Measurements from ENCODE around the gene SLC35A3. TPM values are rescaled to one million over a fixed set of nuclear protein-coding genes. Genes with fewer than 3 reads are reported as not detected.

Gene SLC35A3
- total RNA-seq, 1 experiment from 2014 or later, result 46.5 TPM

- ATAC-seq, result no peak
- BruUV-seq (replicated peaks), result no TSS peak
Measured at GRCh38 chr1:99943223-99943794, 26.5 kb upstream of the SLC35A3 start.

GRCh38 chr1:99944192-99944591 lies 25.6 kb upstream of the SLC35A3 start:
- Histone ChIP-seq H3K36me3 (ENCODE audit: low read depth, low read length) (no peaks in the 10 kb centered on the region), H2AFZ (ENCODE audit: low read length) (no peak overlapping the region), H3K4me3 (ENCODE audit: low read length) (no peak overlapping the region), H3K27me3 (ENCODE audit: low read length) (no peaks in the 10 kb centered on the region), H3K9me3 (ENCODE audit: low read length) (no peaks in the 10 kb centered on the region), H4K20me1 (ENCODE audit: low read length) (no peaks in the 10 kb centered on the region), H3K9me2 (replicated peaks; ENCODE audit: low read length) (no peaks in the 10 kb centered on the region), H3K79me2 (ENCODE audit: low read length) (no peaks in the 10 kb centered on the region), H3K27ac (ENCODE audit: low read length) (no peak overlapping the region), H3K9ac (ENCODE audit: low read length) (no peak overlapping the region), H3K4me1 (ENCODE audit: insufficient read depth, low read length) (no peaks in the 10 kb centered on the region), H3K4me2 (ENCODE audit: low read length) (no peak overlapping the region), H3F3A (ENCODE audit: low read length, unreplicated experiment) (no peaks in the 10 kb centered on the region)
- intact Hi-C loops (cut with micrococcal nuclease), result no loop called here
- BruUV-seq (replicated peaks), result no TSS peak
- CTCF ChIA-PET, result no interaction called here
- POLR2A ChIA-PET (ENCODE audit: unreplicated experiment), result no interaction called here
- DNase-seq (no peak), ATAC-seq (no peak)
- no peak for TF ChIP-seq EZH2 (IDR thresholded peaks at IDR 0.05; ENCODE audit: low read length, unreplicated experiment)
- TF ChIP-seq EZH2phosphoT487 (IDR thresholded peaks at IDR 0.05; ENCODE audit: borderline replicate concordance, low read length), result no peak
- no peak for TF ChIP-seq CTCF (conservative IDR thresholded peaks at IDR 0.05; ENCODE audit: low read depth, low read length)

More at GRCh38 chr1:99943223-99943794, 26.5 kb upstream of the SLC35A3 start:
- DNase-seq, result peak; percentile 13
- Histone ChIP-seq H2AFZ (ENCODE audit: low read length) (peak overlapping the region; percentile 35), H3K9ac (ENCODE audit: low read length) (no peak overlapping the region), H3K9me2 (replicated peaks; ENCODE audit: low read length) (no peaks in the 10 kb centered on the region), H4K20me1 (ENCODE audit: low read length) (no peaks in the 10 kb centered on the region), H3K4me3 (ENCODE audit: low read length) (no peak overlapping the region), H3K27ac (ENCODE audit: low read length) (no peak overlapping the region), H3K4me1 (ENCODE audit: insufficient read depth, low read length) (no peaks in the 10 kb centered on the region), H3K79me2 (ENCODE audit: low read length) (no peaks in the 10 kb centered on the region), H3K27me3 (ENCODE audit: low read length) (no peaks in the 10 kb centered on the region), H3F3A (ENCODE audit: low read length, unreplicated experiment) (no peaks in the 10 kb centered on the region), H3K9me3 (ENCODE audit: low read length) (no peaks in the 10 kb centered on the region), H3K4me2 (ENCODE audit: low read length) (no peak overlapping the region), H3K36me3 (ENCODE audit: low read depth, low read length) (no peaks in the 10 kb centered on the region)
- POLR2A ChIA-PET (ENCODE audit: unreplicated experiment), result no interaction called here
- intact Hi-C loops (cut with micrococcal nuclease), result no loop called here
- CTCF ChIA-PET, result no interaction called here
- TF ChIP-seq EZH2phosphoT487 (IDR thresholded peaks at IDR 0.05; ENCODE audit: borderline replicate concordance, low read length), result no peak

GRCh38 chr1:99945174-99945573 lies 24.6 kb upstream of the SLC35A3 start:
- intact Hi-C loops (cut with micrococcal nuclease), result no loop called here
- Histone ChIP-seq H3K27ac (ENCODE audit: low read length) (no peak overlapping the region), H3F3A (ENCODE audit: low read length, unreplicated experiment) (no peaks in the 10 kb centered on the region), H3K4me2 (ENCODE audit: low read length) (no peak overlapping the region), H3K36me3 (ENCODE audit: low read depth, low read length) (no peaks in the 10 kb centered on the region), H3K79me2 (ENCODE audit: low read length) (no peaks in the 10 kb centered on the region), H3K9ac (ENCODE audit: low read length) (no peak overlapping the region), H3K9me3 (ENCODE audit: low read length) (no peaks in the 10 kb centered on the region), H3K4me1 (ENCODE audit: insufficient read depth, low read length) (no peaks in the 10 kb centered on the region), H3K9me2 (replicated peaks; ENCODE audit: low read length) (no peaks in the 10 kb centered on the region), H2AFZ (ENCODE audit: low read length) (no peak overlapping the region), H3K27me3 (ENCODE audit: low read length) (no peaks in the 10 kb centered on the region), H4K20me1 (ENCODE audit: low read length) (no peaks in the 10 kb centered on the region), H3K4me3 (ENCODE audit: low read length) (no peak overlapping the region)
- no peak for ATAC-seq
- no peak for TF ChIP-seq EZH2phosphoT487 (IDR thresholded peaks at IDR 0.05; ENCODE audit: borderline replicate concordance, low read length)
- TF ChIP-seq CTCF (conservative IDR thresholded peaks at IDR 0.05; ENCODE audit: low read depth, low read length), result no peak
- TF ChIP-seq EZH2 (IDR thresholded peaks at IDR 0.05; ENCODE audit: low read length, unreplicated experiment), result no peak
- no peak for DNase-seq
- BruUV-seq (replicated peaks), result no TSS peak
- POLR2A ChIA-PET (ENCODE audit: unreplicated experiment), result no interaction called here
- CTCF ChIA-PET, result no interaction called here

All from PC-3 (cell line).